SKM-1 treated with dmso at 0.1 percent for 144 hours (cell line): Measurements from ENCODE around the gene GGTA1.

ENCODE experiments used
- DNase-seq: peaks from one replicate; lab custom pipeline; 2025; ENCODE audit not compliant: unreplicated experiment; lab: John Stamatoyannopoulos, UW

GGTA1 gene

GRCh38 chr9:121411993-121412392 lies 87.7 kb downstream of the GGTA1 start:
- DNase-seq = no peak

DNA sequence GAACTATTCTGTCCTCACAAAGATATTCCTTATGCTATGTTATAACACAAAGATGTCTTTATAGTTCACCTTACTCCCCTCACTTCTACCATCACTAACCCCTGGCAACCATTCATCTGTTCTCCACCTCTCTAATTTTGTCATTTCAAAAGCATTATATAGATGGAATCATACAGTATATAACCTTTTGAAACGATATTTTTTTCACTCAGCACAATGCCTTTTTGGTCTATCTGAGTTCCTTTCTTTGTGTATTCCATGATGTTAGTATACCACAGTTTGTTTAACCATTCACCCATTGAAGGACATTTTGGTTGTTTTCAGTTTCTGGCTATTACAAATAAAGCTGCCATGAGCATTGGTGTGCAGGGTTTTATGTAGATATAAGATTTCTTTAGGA lies 93.7 kb downstream of the GGTA1 start:
- DNase-seq = no peak
